Ishikawa (cell line): ENCODE measurements around the gene TRDN.

ENCODE experiments used
- CEBPB ChIP-seq: IDR thresholded peaks from 2 replicates; pipeline ENCODE4 v1.6.1; 2012
- CREB1 ChIP-seq: IDR thresholded peaks from 2 replicates; pipeline ENCODE4 v1.6.1; 2012; ENCODE audit warnings: low read depth
- EGR1 ChIP-seq: IDR thresholded peaks from 2 replicates; pipeline ENCODE4 v1.6.1; 2012
- FOXM1 ChIP-seq: IDR thresholded peaks from 2 replicates; pipeline ENCODE4 v1.6.1; 2012; ENCODE audit warnings: low read depth, borderline replicate concordance
- MAX ChIP-seq: IDR thresholded peaks from 2 replicates; pipeline ENCODE4 v1.6.1; 2012
- NFIC ChIP-seq: IDR thresholded peaks from 2 replicates; pipeline ENCODE4 v1.6.1; 2012
- RAD21 ChIP-seq: IDR thresholded peaks from 2 replicates; pipeline ENCODE4 v1.6.1; 2012; ENCODE audit warnings: low read depth
- REST ChIP-seq: IDR thresholded peaks from 2 replicates; pipeline ENCODE4 v1.6.1; 2012; ENCODE audit warnings: low read depth, mild to moderate bottlenecking
- TAF1 ChIP-seq: IDR thresholded peaks from 2 replicates; pipeline ENCODE4 v1.6.1; 2012; ENCODE audit warnings: low read depth, mild to moderate bottlenecking
- TCF12 ChIP-seq: IDR thresholded peaks from 2 replicates; pipeline ENCODE4 v1.6.1; 2012; ENCODE audit warnings: low read depth
- YY1 ChIP-seq: IDR thresholded peaks from 2 replicates; pipeline ENCODE4 v1.6.1; 2012; ENCODE audit warnings: low read depth
- ZBTB7A ChIP-seq: IDR thresholded peaks from 2 replicates; pipeline ENCODE4 v1.6.1; 2012; ENCODE audit warnings: low read depth
- TF ChIP-seq, protein P1 (sequence below): IDR thresholded peaks from 2 replicates; pipeline ENCODE4 v1.6.1; 2012

DNA sequence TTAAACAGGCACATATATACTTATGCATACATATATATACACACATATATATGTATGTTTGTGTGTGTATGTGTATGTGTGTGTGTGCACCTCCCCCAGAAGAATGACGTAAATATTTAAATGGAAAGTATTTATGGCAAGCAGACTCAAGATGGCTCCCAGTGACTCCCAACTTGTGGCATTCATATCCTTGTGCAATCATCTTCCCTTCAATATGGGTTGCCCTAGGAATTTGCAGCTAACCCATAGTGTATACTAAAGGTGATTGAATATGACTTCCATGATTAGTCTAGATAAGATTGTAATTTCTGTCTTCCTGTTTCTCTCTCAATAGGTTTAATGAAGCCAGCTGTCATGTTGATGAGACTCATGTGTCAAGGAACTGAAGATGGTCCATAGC, 127.6 kb downstream of the TRDN start:
- no peak for TF ChIP-seq TAF1
- TF ChIP-seq RAD21 = no peak
- TF ChIP-seq MAX = no peak
- TF ChIP-seq REST = no peak
- no peak for TF ChIP-seq ZBTB7A
- TF ChIP-seq, protein P1, sequence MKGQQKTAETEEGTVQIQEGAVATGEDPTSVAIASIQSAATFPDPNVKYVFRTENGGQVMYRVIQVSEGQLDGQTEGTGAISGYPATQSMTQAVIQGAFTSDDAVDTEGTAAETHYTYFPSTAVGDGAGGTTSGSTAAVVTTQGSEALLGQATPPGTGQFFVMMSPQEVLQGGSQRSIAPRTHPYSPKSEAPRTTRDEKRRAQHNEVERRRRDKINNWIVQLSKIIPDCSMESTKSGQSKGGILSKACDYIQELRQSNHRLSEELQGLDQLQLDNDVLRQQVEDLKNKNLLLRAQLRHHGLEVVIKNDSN = no peak
- no peak for TF ChIP-seq YY1
- no peak for TF ChIP-seq FOXM1
- TF ChIP-seq CEBPB = no peak
- TF ChIP-seq NFIC = no peak
- TF ChIP-seq CREB1 = no peak
- no peak for TF ChIP-seq TCF12
- TF ChIP-seq EGR1 = no peak
